B cell (primary cell): ENCODE data around the gene RABEP2. TPM values are rescaled to one million over a fixed set of nuclear protein-coding genes. Genes with fewer than 3 reads are reported as not detected.
"Not testable (repeated sequence)": the region's sequence is repeated elsewhere in the genome, so short reads cannot be mapped to it uniquely, and the experiment has no call there.

Source experiments
- ATAC-seq: fragments of 200-7000 bp; cut with Tn5 transposase; one replicate; pipeline ENCODE4 v1.10.0; 2021; ENCODE audit warnings: low read depth, mild to moderate bottlenecking, moderate number of reproducible peaks, moderate library complexity
- CTCF ChIA-PET: fragments of 350-600 bp; sonication (Branson Sonifier 250); formaldehyde crosslinking; loops from one replicate; lab custom pipeline; 2021; ENCODE audit warnings: antibody characterized with exemption, inconsistent platforms; lab: Charles Lee
- POLR2A ChIA-PET: fragments of 350-600 bp; sonication (Branson Sonifier 250); formaldehyde crosslinking; loops from one replicate; lab custom pipeline; 2021; ENCODE audit warnings: antibody characterized with exemption; lab: Charles Lee
- DNase-seq: peaks from one replicate; pipeline ENCODE4 v3.0.0; 2013
- H2AFZ ChIP-seq: 2 replicates; pipeline ENCODE4 v1.6.1; 2012; ENCODE audit warnings: mild to moderate bottlenecking, low read depth, low read length; ENCODE audit not compliant: insufficient read depth, poor library complexity, severe bottlenecking
- H3K27ac ChIP-seq, 2 donors: 1 replicate in 1 of 2; 2 replicates in 1 of 2; pipeline ENCODE4 v1.5.1; 2012 to 2013; ENCODE audit warnings: low read length in 2 of 2, mild to moderate bottlenecking in 2 of 2, moderate library complexity in 1 of 2
- H3K27me3 ChIP-seq, 4 experiments: fragments of 200-600 bp in 1 of 4; sonication (generic) in 1 of 4; replicated peaks in 1 of 4; 1 replicate in 2 of 4; 2 replicates in 2 of 4; pipeline versions ENCODE4 v1.6.1 to v1.7.0; 2013 to 2016; ENCODE audit warnings: low read length in 3 of 4, mild to moderate bottlenecking in 2 of 4, mixed read lengths in 1 of 4, moderate library complexity in 1 of 4; ENCODE audit not compliant: insufficient read depth in 4 of 4, control insufficient read depth in 3 of 4; ENCODE audit errors: control extremely low read depth in 1 of 4
- H3K36me3 ChIP-seq, 2 experiments: replicated peaks in 1 of 2; 1 replicate in 1 of 2; 2 replicates in 1 of 2; pipeline versions ENCODE4 v1.6.1 to v1.7.1; 2013; ENCODE audit warnings: low read length in 1 of 2; ENCODE audit not compliant: insufficient read depth in 2 of 2, control insufficient read depth in 1 of 2; ENCODE audit errors: control extremely low read depth in 1 of 2, extremely low read depth in 1 of 2
- H3K4me1 ChIP-seq, 2 donors: fragments of 200-600 bp in 1 of 2; sonication (generic) in 1 of 2; 1 replicate in 1 of 2; 2 replicates in 1 of 2; pipeline versions ENCODE4 v1.5.1 to v1.6.1; 2013 to 2017; ENCODE audit warnings: low read length in 2 of 2; ENCODE audit not compliant: control insufficient read depth in 2 of 2, insufficient read depth in 2 of 2
- H3K4me2 ChIP-seq: replicated peaks from 2 replicates; pipeline ENCODE3; 2012; ENCODE audit warnings: mild to moderate bottlenecking, low read depth, low read length; ENCODE audit not compliant: poor library complexity, severe bottlenecking
- H3K4me3 ChIP-seq, 5 experiments: fragments of 200-600 bp in 1 of 5; sonication (generic) in 1 of 5; 1 replicate in 3 of 5; 2 replicates in 2 of 5; pipeline versions ENCODE4 v1.5.1 to v1.7.0; 2011 to 2016; ENCODE audit warnings: low read length in 4 of 5, mild to moderate bottlenecking in 4 of 5, low read depth in 2 of 5, control low read depth in 1 of 5, moderate library complexity in 1 of 5; ENCODE audit not compliant: insufficient read depth in 1 of 5; ENCODE audit errors: control extremely low read depth in 1 of 5, extremely low read depth in 1 of 5
- H3K79me2 ChIP-seq: fragments of 200-600 bp; sonication (generic); one replicate; pipeline ENCODE4 v1.6.0; 2016; ENCODE audit warnings: low read length; ENCODE audit not compliant: control insufficient read depth, insufficient read depth
- H3K9ac ChIP-seq: fragments of 200-600 bp; sonication (generic); 2 replicates; pipeline ENCODE4 v1.6.1; 2017; ENCODE audit warnings: mild to moderate bottlenecking, low read length, moderate library complexity
- H3K9me3 ChIP-seq, 3 donors: one replicate each; pipeline versions ENCODE4 v1.6.1 to v1.7.1; 2013; ENCODE audit warnings: low read length in 2 of 3; ENCODE audit not compliant: control insufficient read depth in 2 of 3, insufficient read depth in 1 of 3; ENCODE audit errors: control extremely low read depth in 1 of 3
- H4K20me1 ChIP-seq: 2 replicates; pipeline ENCODE4 v1.6.0; 2012; ENCODE audit warnings: mild to moderate bottlenecking, low read length; ENCODE audit not compliant: insufficient read depth, control insufficient read depth, poor library complexity, severe bottlenecking
- H3K27ac Mint-ChIP-seq: one replicate; pipeline ENCODE4 v1.8.0; 2021; ENCODE audit warnings: mixed read lengths
- H3K27me3 Mint-ChIP-seq: one replicate; pipeline ENCODE4 v1.8.0; 2021; ENCODE audit warnings: mixed read lengths
- H3K4me1 Mint-ChIP-seq: one replicate; pipeline ENCODE4 v1.8.0; 2021; ENCODE audit warnings: mixed read lengths
- H3K4me3 Mint-ChIP-seq: one replicate; pipeline ENCODE4 v1.8.0; 2021; ENCODE audit warnings: mixed read lengths
- H3K9me3 Mint-ChIP-seq: one replicate; pipeline ENCODE4 v1.8.0; 2022; ENCODE audit warnings: mixed read lengths; ENCODE audit not compliant: insufficient read depth
- EZH2 ChIP-seq: IDR thresholded peaks from 2 replicates; pipeline ENCODE4 v1.6.1; 2012; ENCODE audit warnings: borderline replicate concordance, low read depth, mild to moderate bottlenecking, moderate library complexity, low read length; ENCODE audit not compliant: insufficient read depth, poor library complexity, severe bottlenecking
- WGBS: methylation state at CpG from one replicate; pipeline ENCODE4 v1.1.5; 2013; ENCODE audit warnings: missing lambda C conversion rate; ENCODE audit not compliant: insufficient coverage; 5-methylcytosine and 5-hydroxymethylcytosine counted together
- intact Hi-C: fragments of 100-400 bp; cut with micrococcal nuclease; formaldehyde crosslinking; loops from one replicate; pipeline ENCODE4 v1.10.0; 2022
- polyA plus RNA-seq: library from polyadenylated mRNA; depleted of rRNA; stranded (reverse); fragments of >200 nt; gene quantifications from 2 replicates; pipeline ENCODE4 v1.2.3, GENCODE V29; 2012
- total RNA-seq, 2 donors: library from RNA; stranded (reverse); fragments of 120-200 nt in 1 of 2; gene quantifications; 1 replicate in 1 of 2; 2 replicates in 1 of 2; pipeline versions ENCODE4 v1.2.3 to v1.2.4, GENCODE V29; 2013 to 2022
- TF ChIP-seq, protein P1 (sequence below): fragments of 200-600 bp; IDR thresholded peaks from one replicate; pipeline ENCODE4 v1.8.0; 2022; ENCODE audit warnings: antibody characterized with exemption, mild to moderate bottlenecking

The RABEP2 gene
- total and polyA plus RNA-seq, 2 donors (not counting 1 experiment from before 2014, with no cell fraction given) = 136 to 178 TPM

DNA sequence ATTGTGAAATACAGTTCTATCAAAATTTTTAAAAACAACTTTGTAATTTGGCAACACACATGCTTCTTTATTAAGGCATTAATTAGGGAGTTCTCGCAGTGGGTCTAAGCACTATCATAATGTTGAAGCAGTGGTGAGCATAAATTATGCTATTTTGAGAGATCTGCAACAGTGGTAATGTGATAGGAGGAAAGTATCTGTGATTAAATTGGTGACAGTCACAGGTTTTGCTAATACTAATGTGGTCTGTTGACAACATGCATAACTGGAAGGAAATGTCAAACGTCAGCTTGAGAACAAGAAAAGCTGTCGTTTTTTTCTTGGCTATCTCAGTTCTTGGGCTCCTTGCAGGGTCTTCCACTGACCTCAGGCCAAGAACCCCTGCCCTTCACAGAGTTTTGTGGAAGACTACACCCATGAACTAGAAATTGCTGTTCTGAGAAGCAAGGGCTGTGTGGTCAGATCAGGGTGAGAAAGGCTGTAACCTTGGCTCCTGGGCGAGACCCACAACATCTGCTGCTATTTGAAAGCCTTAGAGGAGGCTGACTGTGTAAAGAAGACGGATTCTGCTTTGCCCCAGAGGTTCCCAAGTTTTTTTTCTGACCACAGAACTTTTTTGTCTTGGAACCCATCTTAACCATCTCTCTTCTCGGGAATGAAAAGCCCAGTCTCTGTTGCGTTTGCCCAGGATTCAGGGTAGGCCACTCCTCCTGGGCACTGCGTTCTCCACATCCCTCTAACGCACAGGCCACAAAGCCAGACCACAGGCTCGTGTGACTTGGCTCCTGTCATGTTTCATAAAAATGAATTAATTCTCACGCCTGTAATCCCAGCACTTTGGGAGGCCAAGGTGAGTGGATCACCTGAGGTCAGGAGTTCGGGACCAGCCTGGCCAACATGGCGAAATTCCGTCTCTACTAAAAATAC lies 32.8 kb downstream of the RABEP2 start:
- H3K27me3 ChIP-seq = no peaks in the 10 kb centered on the region
- H3K4me2 ChIP-seq = no peak overlapping the region
- Mint-ChIP-seq H3K9me3 (no peaks in the 10 kb centered on the region), H3K4me1 (peaks cover 3% of the 10 kb centered on the region), H3K27ac (peak overlapping the region; percentile 15), H3K27me3 (no peaks in the 10 kb centered on the region), H3K4me3 (no peak overlapping the region)
- intact Hi-C loops = no loop called here
- no peak overlapping the region for H3K27ac ChIP-seq
- no peaks in the 10 kb centered on the region for H3K4me1 ChIP-seq
- ChIA-PET CTCF (no interaction called here), POLR2A (interaction anchor here (0.7 kb wide), 1 partner anchor 31 kb away, joined by 3 read pairs; no protein-coding TSS in a partner anchor)
- H4K20me1 ChIP-seq = no peaks in the 10 kb centered on the region
- no peaks in the 10 kb centered on the region for H3K79me2 ChIP-seq
- H2AFZ ChIP-seq = no peak overlapping the region
- H3K4me3 ChIP-seq = no peak overlapping the region
- H3K9me3 ChIP-seq = no peaks in the 10 kb centered on the region
- 80% methylated on average over 13 of the region's 14 CpGs for WGBS
- ATAC-seq = no peak
- DNase-seq = no peak
- no peak overlapping the region for H3K9ac ChIP-seq
- H3K36me3 ChIP-seq = no peaks in the 10 kb centered on the region
- TF ChIP-seq, protein P1, sequence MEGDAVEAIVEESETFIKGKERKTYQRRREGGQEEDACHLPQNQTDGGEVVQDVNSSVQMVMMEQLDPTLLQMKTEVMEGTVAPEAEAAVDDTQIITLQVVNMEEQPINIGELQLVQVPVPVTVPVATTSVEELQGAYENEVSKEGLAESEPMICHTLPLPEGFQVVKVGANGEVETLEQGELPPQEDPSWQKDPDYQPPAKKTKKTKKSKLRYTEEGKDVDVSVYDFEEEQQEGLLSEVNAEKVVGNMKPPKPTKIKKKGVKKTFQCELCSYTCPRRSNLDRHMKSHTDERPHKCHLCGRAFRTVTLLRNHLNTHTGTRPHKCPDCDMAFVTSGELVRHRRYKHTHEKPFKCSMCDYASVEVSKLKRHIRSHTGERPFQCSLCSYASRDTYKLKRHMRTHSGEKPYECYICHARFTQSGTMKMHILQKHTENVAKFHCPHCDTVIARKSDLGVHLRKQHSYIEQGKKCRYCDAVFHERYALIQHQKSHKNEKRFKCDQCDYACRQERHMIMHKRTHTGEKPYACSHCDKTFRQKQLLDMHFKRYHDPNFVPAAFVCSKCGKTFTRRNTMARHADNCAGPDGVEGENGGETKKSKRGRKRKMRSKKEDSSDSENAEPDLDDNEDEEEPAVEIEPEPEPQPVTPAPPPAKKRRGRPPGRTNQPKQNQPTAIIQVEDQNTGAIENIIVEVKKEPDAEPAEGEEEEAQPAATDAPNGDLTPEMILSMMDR = no peak
- no peak for TF ChIP-seq EZH2

GRCh38 chr16:28890355-28890754 lies 34.7 kb downstream of the RABEP2 start:
- H3K27me3 Mint-ChIP-seq, ATAC-seq, H3K4me1 ChIP-seq, H3K9me3 Mint-ChIP-seq, H4K20me1 ChIP-seq, H3K36me3 ChIP-seq, H3K4me1 Mint-ChIP-seq, H3K4me2 ChIP-seq, H2AFZ ChIP-seq, H3K79me2 ChIP-seq, H3K4me3 ChIP-seq, intact Hi-C loops, H3K9ac ChIP-seq, H3K27me3 ChIP-seq, H3K27ac Mint-ChIP-seq, DNase-seq, H3K27ac ChIP-seq, H3K9me3 ChIP-seq, H3K4me3 Mint-ChIP-seq: not testable (repeated sequence)
- ChIA-PET CTCF (interaction anchor here (0.6 to 1.3 kb wide), 2 partner anchors 17 to 317 kb away, joined by 3 read pairs; no protein-coding TSS in a partner anchor), POLR2A (interaction anchor here (0.6 to 0.8 kb wide), 2 partner anchors 13 to 41 kb away, joined by 3 read pairs; no protein-coding TSS in a partner anchor)
- no CpG with 5 or more reads among the region's 5 CpGs for whole genome bisulfite sequencing
